CD4-positive, alpha-beta T cell (primary cell): ENCODE measurements around the gene UGP2. TPM values are rescaled to one million over a fixed set of nuclear protein-coding genes. Genes with fewer than 3 reads are reported as not detected.
"Not testable (repeated sequence)": the region's sequence is repeated elsewhere in the genome, so short reads cannot be mapped to it uniquely, and the experiment has no call there.

Experiments
- ATAC-seq: fragments of 200-7000 bp; cut with Tn5 transposase; one replicate; pipeline ENCODE4 v1.10.0; 2022; ENCODE audit warnings: mild to moderate bottlenecking; ENCODE audit not compliant: poor library complexity
- CTCF ChIA-PET: fragments of 350-600 bp; sonication (Branson Sonifier 250); formaldehyde crosslinking; loops from one replicate; lab custom pipeline; 2021; ENCODE audit warnings: antibody characterized with exemption, inconsistent platforms; lab: Charles Lee
- POLR2A ChIA-PET: fragments of 350-600 bp; sonication (Branson Sonifier 250); formaldehyde crosslinking; loops from one replicate; lab custom pipeline; 2021; ENCODE audit warnings: antibody characterized with exemption, inconsistent platforms; lab: Charles Lee
- DNase-seq, 14 experiments: peaks; one replicate each; pipeline ENCODE4 v3.0.0-alpha.2; 2013 to 2020; ENCODE audit warnings: mixed read lengths in 2 of 14
- H3K27ac ChIP-seq, 2 donors: one replicate each; pipeline versions ENCODE4 v1.5.1 to v1.7.0; 2013; ENCODE audit warnings: low read length in 2 of 2, low read depth in 1 of 2, mild to moderate bottlenecking in 1 of 2
- H3K27me3 ChIP-seq, 2 experiments: 1 replicate in 1 of 2; 2 replicates in 1 of 2; pipeline versions ENCODE4 v1.6.1 to v1.7.0; 2013; ENCODE audit warnings: low read length in 2 of 2, control low read depth in 1 of 2, mild to moderate bottlenecking in 1 of 2, moderate library complexity in 1 of 2; ENCODE audit not compliant: insufficient read depth in 2 of 2, control insufficient read depth in 1 of 2
- H3K36me3 ChIP-seq: one replicate; pipeline ENCODE4 v1.6.1; 2013; ENCODE audit warnings: low read length, control low read depth; ENCODE audit not compliant: insufficient read depth
- H3K4me1 ChIP-seq: one replicate; pipeline ENCODE4 v1.6.1; 2013; ENCODE audit warnings: low read length, control low read depth; ENCODE audit not compliant: insufficient read depth
- H3K4me3 ChIP-seq: one replicate; pipeline ENCODE4 v1.5.1; 2013; ENCODE audit warnings: mild to moderate bottlenecking, low read length, moderate library complexity
- H3K9me3 ChIP-seq, 2 experiments: 1 replicate in 1 of 2; 2 replicates in 1 of 2; pipeline versions ENCODE4 v1.6.1 to v1.7.0; 2013; ENCODE audit warnings: low read length in 2 of 2, mild to moderate bottlenecking in 2 of 2, control low read depth in 1 of 2, moderate library complexity in 1 of 2; ENCODE audit not compliant: control insufficient read depth in 1 of 2, insufficient read depth in 1 of 2
- H3K27ac Mint-ChIP-seq: one replicate; pipeline ENCODE4 v1.8.0; 2020; ENCODE audit warnings: mixed read lengths
- H3K27me3 Mint-ChIP-seq: one replicate; pipeline ENCODE4 v1.8.0; 2021; ENCODE audit warnings: mixed read lengths
- H3K36me3 Mint-ChIP-seq: one replicate; pipeline ENCODE4 v1.8.0; 2021; ENCODE audit warnings: low read depth, mixed read lengths
- H3K4me1 Mint-ChIP-seq: one replicate; pipeline ENCODE4 v1.8.0; 2021; ENCODE audit warnings: low read depth, mixed read lengths
- H3K4me3 Mint-ChIP-seq: one replicate; pipeline ENCODE4 v1.8.0; 2020; ENCODE audit warnings: mild to moderate bottlenecking, mixed read lengths
- H3K9me3 Mint-ChIP-seq: one replicate; pipeline ENCODE4 v1.8.0; 2020; ENCODE audit warnings: mixed read lengths
- CTCF ChIP-seq: fragments of 200-600 bp; IDR thresholded peaks from one replicate; pipeline ENCODE4 v1.8.0; 2022; ENCODE audit warnings: antibody characterized with exemption, mild to moderate bottlenecking
- intact Hi-C, 2 experiments: fragments of 100-400 bp; cut with DNase I in 1 of 2; cut with micrococcal nuclease in 1 of 2; formaldehyde crosslinking; loops; one replicate each; pipeline versions ENCODE4 v1.15.1 to v1.9.0; 2023 to 2025; cut with DNase I, micrococcal nuclease
- total RNA-seq, 174 experiments: library from RNA in 2 of 174; stranded (reverse) in 2 of 174; gene quantifications; one replicate each; pipeline ENCODE4 v1.2.3 and lab custom pipeline; 2021 to 2026

Gene UGP2
- total RNA-seq, 2 experiments from 2014 or later = 47.1 to 53.2 TPM

- CTCF ChIA-PET = no interaction called here
Measured at GRCh38 chr2:63811063-63811462, 30.6 kb upstream of the UGP2 start.

GRCh38 chr2:63811870-63812269, 29.8 kb upstream of the UGP2 start:
- intact Hi-C loops, H3K4me1 ChIP-seq, H3K4me3 Mint-ChIP-seq, H3K27ac ChIP-seq, H3K36me3 Mint-ChIP-seq, ATAC-seq, H3K9me3 ChIP-seq, DNase-seq, H3K27ac Mint-ChIP-seq, H3K36me3 ChIP-seq, H3K9me3 Mint-ChIP-seq, H3K27me3 ChIP-seq, CTCF ChIA-PET, POLR2A ChIA-PET, H3K27me3 Mint-ChIP-seq, H3K4me1 Mint-ChIP-seq, H3K4me3 ChIP-seq: not testable (repeated sequence)

More at GRCh38 chr2:63811063-63811462, 30.6 kb upstream of the UGP2 start:
- no peak overlapping the region for H3K4me3 Mint-ChIP-seq
- ATAC-seq = no peak
- H3K4me3 ChIP-seq = no peak overlapping the region
- H3K36me3 ChIP-seq = no peaks in the 10 kb centered on the region
- intact Hi-C loops = no loop called here
- POLR2A ChIA-PET = no interaction called here
- DNase-seq = no peak
- no peak overlapping the region for H3K27ac Mint-ChIP-seq
- H3K27me3 ChIP-seq = no peaks in the 10 kb centered on the region
- no peaks in the 10 kb centered on the region for H3K9me3 Mint-ChIP-seq
- H3K36me3 Mint-ChIP-seq = no peaks in the 10 kb centered on the region
- peaks cover 0 to 8% of the 10 kb centered on the region in 2 experiments for H3K9me3 ChIP-seq
- no peaks in the 10 kb centered on the region for H3K4me1 Mint-ChIP-seq
- TF ChIP-seq CTCF = no peak
- no peaks in the 10 kb centered on the region for H3K4me1 ChIP-seq
- H3K27me3 Mint-ChIP-seq = no peaks in the 10 kb centered on the region
- no peak overlapping the region for H3K27ac ChIP-seq

GRCh38 chr2:63814114-63814513, 27.6 kb upstream of the UGP2 start:
- Mint-ChIP-seq H3K4me1 (no peaks in the 10 kb centered on the region), H3K4me3 (no peak overlapping the region), H3K27me3 (no peaks in the 10 kb centered on the region), H3K9me3 (no peaks in the 10 kb centered on the region), H3K27ac (no peak overlapping the region), H3K36me3 (no peaks in the 10 kb centered on the region)
- H3K4me3 ChIP-seq = no peak overlapping the region
- no peaks in the 10 kb centered on the region for H3K27me3 ChIP-seq
- no peaks in the 10 kb centered on the region for H3K9me3 ChIP-seq
- POLR2A ChIA-PET = no interaction called here
- DNase-seq (no peak), ATAC-seq (no peak)
- CTCF ChIA-PET = no interaction called here
- H3K36me3 ChIP-seq = no peaks in the 10 kb centered on the region
- TF ChIP-seq CTCF = no peak
- intact Hi-C loops = no loop called here
- H3K4me1 ChIP-seq = no peaks in the 10 kb centered on the region
- no peak overlapping the region for H3K27ac ChIP-seq

GRCh38 chr2:63817382-63817781, 24.3 kb upstream of the UGP2 start:
- no peak for TF ChIP-seq CTCF
- Mint-ChIP-seq H3K4me1 (no peaks in the 10 kb centered on the region), H3K4me3 (no peak overlapping the region), H3K27me3 (no peaks in the 10 kb centered on the region), H3K9me3 (no peaks in the 10 kb centered on the region), H3K27ac (no peak overlapping the region), H3K36me3 (no peaks in the 10 kb centered on the region)
- Histone ChIP-seq H3K4me3 (no peak overlapping the region), H3K27me3 (no peaks in the 10 kb centered on the region), H3K4me1 (no peaks in the 10 kb centered on the region), H3K27ac (no peak overlapping the region), H3K9me3 (no peaks in the 10 kb centered on the region), H3K36me3 (no peaks in the 10 kb centered on the region)
- CTCF ChIA-PET = no interaction called here
- POLR2A ChIA-PET = no interaction called here
- intact Hi-C loops = no loop called here
- ATAC-seq (no peak), DNase-seq (no peak)
